Measurements from ENCODE around the gene PARD6B.

The PARD6B gene

DNA sequence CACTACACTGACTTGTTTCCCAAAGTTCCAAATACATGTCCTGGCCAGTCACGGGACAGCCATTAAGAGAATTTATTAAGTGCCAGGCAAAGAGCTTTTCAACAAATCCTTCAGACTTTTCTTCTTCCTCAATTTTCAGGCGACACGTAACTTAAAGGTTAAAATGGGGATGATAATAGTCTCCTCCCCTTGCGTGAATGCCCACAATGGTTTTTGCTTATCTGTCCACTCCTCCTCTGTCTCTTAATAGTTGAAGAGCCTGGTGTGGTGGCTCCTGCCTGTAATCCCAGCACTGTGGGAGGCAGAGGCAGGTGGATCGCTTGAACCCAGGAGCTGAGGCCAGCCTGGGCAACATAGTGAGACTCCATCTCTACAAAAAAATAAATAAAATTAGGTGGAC, 11.4 kb upstream of the PARD6B start:
- TF ChIP-seq, protein P1, sequence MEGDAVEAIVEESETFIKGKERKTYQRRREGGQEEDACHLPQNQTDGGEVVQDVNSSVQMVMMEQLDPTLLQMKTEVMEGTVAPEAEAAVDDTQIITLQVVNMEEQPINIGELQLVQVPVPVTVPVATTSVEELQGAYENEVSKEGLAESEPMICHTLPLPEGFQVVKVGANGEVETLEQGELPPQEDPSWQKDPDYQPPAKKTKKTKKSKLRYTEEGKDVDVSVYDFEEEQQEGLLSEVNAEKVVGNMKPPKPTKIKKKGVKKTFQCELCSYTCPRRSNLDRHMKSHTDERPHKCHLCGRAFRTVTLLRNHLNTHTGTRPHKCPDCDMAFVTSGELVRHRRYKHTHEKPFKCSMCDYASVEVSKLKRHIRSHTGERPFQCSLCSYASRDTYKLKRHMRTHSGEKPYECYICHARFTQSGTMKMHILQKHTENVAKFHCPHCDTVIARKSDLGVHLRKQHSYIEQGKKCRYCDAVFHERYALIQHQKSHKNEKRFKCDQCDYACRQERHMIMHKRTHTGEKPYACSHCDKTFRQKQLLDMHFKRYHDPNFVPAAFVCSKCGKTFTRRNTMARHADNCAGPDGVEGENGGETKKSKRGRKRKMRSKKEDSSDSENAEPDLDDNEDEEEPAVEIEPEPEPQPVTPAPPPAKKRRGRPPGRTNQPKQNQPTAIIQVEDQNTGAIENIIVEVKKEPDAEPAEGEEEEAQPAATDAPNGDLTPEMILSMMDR (IDR thresholded peaks at IDR 0.05; ENCODE audit: insufficient read depth, low read depth, low read length, missing control alignments), result no peak
- H3K4me3 ChIP-seq (ENCODE audit: low read depth, low read length), result no peak overlapping the region
- no peak for DNase-seq (ENCODE audit: low read depth)

DNA sequence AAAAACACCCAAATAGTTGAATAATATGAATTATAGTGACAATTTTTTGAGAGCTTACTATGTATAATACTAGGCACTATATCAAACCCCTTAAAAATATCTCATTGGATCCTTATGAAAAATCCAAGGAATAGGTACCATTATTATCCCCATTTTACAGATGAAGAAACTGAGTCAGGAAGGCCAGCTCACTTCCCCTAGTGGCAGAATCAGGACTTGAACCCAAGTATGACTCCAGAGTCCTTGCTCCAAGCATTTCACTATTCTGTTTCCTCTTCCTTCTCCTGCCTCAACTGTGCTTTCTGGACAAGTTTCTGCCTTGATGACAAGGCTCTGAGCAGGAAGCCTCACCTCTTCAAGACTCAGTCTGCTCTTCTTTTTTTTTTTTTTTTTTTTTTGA, 10.8 kb upstream of the PARD6B start:
- no peak for DNase-seq (ENCODE audit: low read depth)
- no peak overlapping the region for H3K4me3 ChIP-seq (ENCODE audit: low read depth, low read length)
- TF ChIP-seq, protein P1 (IDR thresholded peaks at IDR 0.05; ENCODE audit: insufficient read depth, low read depth, low read length, missing control alignments), result no peak

DNA sequence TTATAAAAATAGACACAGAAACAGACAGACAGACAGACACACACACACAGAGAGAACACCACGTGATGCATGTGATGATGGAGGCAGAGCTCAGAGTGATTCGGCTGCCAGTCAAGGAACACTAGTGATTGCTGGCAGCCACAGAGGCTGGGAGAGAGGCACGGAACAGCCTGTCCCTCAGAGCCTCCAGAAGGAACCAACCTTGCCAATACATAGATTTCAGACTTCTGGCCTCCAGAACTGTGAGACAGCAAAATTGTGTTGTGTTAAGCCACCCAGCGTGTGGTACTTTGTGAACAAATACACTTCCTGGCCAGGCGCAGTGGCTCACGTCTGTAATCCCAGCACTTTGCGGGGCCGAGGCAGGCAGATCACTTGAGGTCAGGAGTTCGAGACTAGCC, 9.5 kb upstream of the PARD6B start:
- no peak overlapping the region for H3K4me3 ChIP-seq (ENCODE audit: low read depth, low read length)
- no peak for DNase-seq (ENCODE audit: low read depth)
- TF ChIP-seq, protein P1 (IDR thresholded peaks at IDR 0.05; ENCODE audit: insufficient read depth, low read depth, low read length, missing control alignments), result no peak

DNA sequence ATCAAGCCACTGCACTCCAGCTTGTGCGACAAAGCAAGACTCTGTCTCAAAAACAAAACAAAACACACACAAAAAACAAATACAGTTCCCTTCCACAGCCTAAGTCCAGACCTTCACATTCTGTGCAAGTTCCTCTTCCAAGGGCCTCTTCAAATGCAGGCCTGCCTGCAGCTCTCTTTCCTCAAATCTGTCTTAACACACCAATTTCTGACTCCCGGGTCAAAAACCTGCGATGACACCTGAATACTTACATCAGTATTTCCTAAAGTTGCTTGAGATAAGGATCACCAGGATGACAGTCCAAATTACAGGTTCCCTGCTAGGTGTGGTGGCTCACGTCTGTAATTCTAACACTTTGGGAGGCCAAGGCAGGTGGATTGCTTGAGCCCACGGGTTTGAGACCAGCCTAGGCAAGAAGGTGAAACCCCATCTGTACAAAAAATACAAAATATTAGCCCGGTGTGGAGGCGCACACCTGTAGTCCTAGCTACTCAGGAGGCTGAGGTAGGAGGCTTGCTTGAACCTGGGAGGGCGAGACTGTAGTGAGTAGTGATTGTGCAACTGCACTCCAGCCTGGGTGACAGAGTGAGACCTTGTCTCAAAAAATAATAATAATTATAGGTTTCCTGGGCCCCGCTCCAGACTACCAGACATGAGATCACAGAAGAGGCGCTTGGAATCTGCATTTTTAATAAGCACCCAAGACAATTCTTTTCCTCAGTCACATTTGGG, 8.8 kb upstream of the PARD6B start:
- no peak overlapping the region for H3K4me3 ChIP-seq (ENCODE audit: low read depth, low read length)
- TF ChIP-seq, protein P1 (IDR thresholded peaks at IDR 0.05; ENCODE audit: insufficient read depth, low read depth, low read length, missing control alignments), result no peak
- no peak for DNase-seq (ENCODE audit: low read depth)

DNA sequence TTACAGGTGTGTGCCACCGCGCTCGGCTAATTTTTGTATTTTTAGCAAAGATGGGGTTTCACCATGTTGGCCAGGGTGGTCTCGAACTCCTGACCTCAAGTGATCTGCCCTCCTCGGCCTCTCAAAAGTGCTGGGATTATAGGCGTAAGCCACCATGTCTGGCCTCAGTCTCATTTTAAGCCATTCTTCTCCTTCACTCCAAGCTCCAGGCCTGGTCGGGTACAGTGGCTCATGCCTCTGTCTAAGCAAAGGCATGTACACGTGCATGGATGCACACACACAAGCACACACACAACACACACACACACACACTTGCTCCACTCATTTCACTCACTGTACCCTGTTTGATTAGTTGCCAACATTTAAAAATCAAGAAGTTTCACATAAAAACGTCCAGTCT, 7.7 kb upstream of the PARD6B start:
- H3K4me3 ChIP-seq (ENCODE audit: low read depth, low read length), result no peak overlapping the region
- DNase-seq (ENCODE audit: low read depth), result no peak
- TF ChIP-seq, protein P1 (IDR thresholded peaks at IDR 0.05; ENCODE audit: insufficient read depth, low read depth, low read length, missing control alignments), result no peak

DNA sequence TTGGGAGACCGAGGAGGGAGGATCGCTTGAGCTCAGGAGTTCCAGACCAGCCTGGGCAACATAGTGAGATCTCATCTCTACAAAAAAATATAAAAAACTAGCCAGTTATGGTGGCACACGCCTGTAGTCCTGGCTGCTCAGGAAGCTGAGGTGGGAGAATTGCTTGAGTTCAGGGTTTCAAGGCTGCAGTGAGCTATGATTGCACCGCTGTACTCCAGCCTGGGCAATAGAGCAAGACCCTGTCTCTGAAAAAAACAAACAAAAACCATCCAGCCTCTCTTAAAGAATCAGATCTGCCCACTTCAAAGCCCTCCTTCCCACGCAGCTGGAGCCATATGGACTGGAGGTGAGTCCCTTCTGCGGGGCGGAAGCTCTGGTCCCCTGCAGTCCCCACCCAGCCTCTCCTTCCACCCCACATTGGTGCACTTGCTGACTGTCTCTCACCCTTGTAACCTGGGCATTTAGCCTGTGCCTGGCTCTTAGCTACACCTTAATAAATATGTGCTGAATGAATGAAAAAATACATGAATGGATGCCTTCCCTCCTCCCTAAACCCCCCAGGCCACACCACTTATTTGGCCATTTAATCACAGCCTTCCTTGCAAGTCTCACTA, 7.2 kb upstream of the PARD6B start:
- no peak for DNase-seq (ENCODE audit: low read depth)
- no peak overlapping the region for H3K4me3 ChIP-seq (ENCODE audit: low read depth, low read length)
- TF ChIP-seq, protein P1 (IDR thresholded peaks at IDR 0.05; ENCODE audit: insufficient read depth, low read depth, low read length, missing control alignments), result no peak
